OCI-LY3 (cell line): ENCODE results near the gene GDF2.

Source experiments
- CTCF ChIP-seq: fragments of 200-600, 300-600 bp; sonication (generic); IDR thresholded peaks from 2 replicates; pipeline ENCODE4 v1.5.1; 2014; ENCODE audit warnings: antibody characterized with exemption, low read length, low read depth
- EZH2phosphoT487 ChIP-seq: fragments of 200-600 bp; shearing (Covaris generic); IDR thresholded peaks from 2 replicates; pipeline ENCODE4 v1.6.1; 2018; ENCODE audit warnings: antibody characterized with exemption, mixed run types, low read depth

GRCh38 chr10:47332371-47332770 is 10.1 kb downstream of the GDF2 start:
- TF ChIP-seq CTCF (no peak), EZH2phosphoT487 (no peak)
